ENCODE data around the gene SMAD3.
"Not testable (repeated sequence)": the region's sequence is repeated elsewhere in the genome, so short reads cannot be mapped to it uniquely, and the experiment has no call there.

SMAD3 gene

GRCh38 chr15:67065531-67066005 is at the start of gene SMAD3:
Gene SMAD3, plus strand, starts transcription at chr15:67065602. Its CDS starts 553 bp downstream, at chr15:67066155.
- DNase-seq (ENCODE audit: low read depth): peak; percentile 62

- no peak for DNase-seq (ENCODE audit: low read depth)
Observed at GRCh38 chr15:67017311-67017710, 48.1 kb upstream of the SMAD3 start.

GRCh38 chr15:67018026-67018425 is 47.4 kb upstream of the SMAD3 start:
- no peak for DNase-seq (ENCODE audit: low read depth)

GRCh38 chr15:67018441-67018840 is 47.0 kb upstream of the SMAD3 start:
- DNase-seq (ENCODE audit: low read depth): no peak

GRCh38 chr15:67019069-67019468 is 46.3 kb upstream of the SMAD3 start:
- DNase-seq (ENCODE audit: low read depth): no peak

- DNase-seq (ENCODE audit: low read depth): no peak
Observed at GRCh38 chr15:67019884-67020520, 45.4 kb upstream of the SMAD3 start.

- not testable (repeated sequence) for DNase-seq (ENCODE audit: low read depth)
Observed at GRCh38 chr15:67020668-67021067, 44.7 kb upstream of the SMAD3 start.

GRCh38 chr15:67021455-67021854 is 43.9 kb upstream of the SMAD3 start:
- no peak for DNase-seq (ENCODE audit: low read depth)

- DNase-seq (ENCODE audit: low read depth): no peak
Observed at GRCh38 chr15:67022587-67023105, 42.8 kb upstream of the SMAD3 start.

GRCh38 chr15:67023517-67024313 is 41.7 kb upstream of the SMAD3 start:
- DNase-seq (ENCODE audit: low read depth): no peak

- DNase-seq (ENCODE audit: low read depth): peak; percentile 20
Observed at GRCh38 chr15:67024314-67024997, 40.9 kb upstream of the SMAD3 start.

- no peak for DNase-seq (ENCODE audit: low read depth)
Observed at GRCh38 chr15:67024998-67025368, 40.4 kb upstream of the SMAD3 start.

GRCh38 chr15:67025719-67026609 is 39.4 kb upstream of the SMAD3 start:
- no peak for DNase-seq (ENCODE audit: low read depth)

- no peak for DNase-seq (ENCODE audit: low read depth)
Observed at GRCh38 chr15:67026610-67026967, 38.8 kb upstream of the SMAD3 start.

GRCh38 chr15:67028440-67028839 is 37.0 kb upstream of the SMAD3 start:
- not testable (repeated sequence) for DNase-seq (ENCODE audit: low read depth)

- DNase-seq (ENCODE audit: low read depth): no peak
Observed at GRCh38 chr15:67030036-67030762, 35.2 kb upstream of the SMAD3 start.

- DNase-seq (ENCODE audit: low read depth): no peak
Observed at GRCh38 chr15:67031331-67031730, 34.1 kb upstream of the SMAD3 start.

GRCh38 chr15:67032608-67033007 is 32.8 kb upstream of the SMAD3 start:
- DNase-seq (ENCODE audit: low read depth): no peak

GRCh38 chr15:67033012-67033411 is 32.4 kb upstream of the SMAD3 start:
- DNase-seq (ENCODE audit: low read depth): no peak

- peak; percentile 4 for DNase-seq (ENCODE audit: low read depth)
Observed at GRCh38 chr15:67033571-67034044, 31.8 kb upstream of the SMAD3 start.

GRCh38 chr15:67035886-67036285 is 29.5 kb upstream of the SMAD3 start:
- DNase-seq (ENCODE audit: low read depth): no peak

All from activated T-cell treated with anti-CD3 and anti-CD28 coated beads for 24 hours (primary cell).